SK-N-SH treated with all-trans-retinoic acid at 6 μM for 48 hours (cell line): Measurements from ENCODE around the gene ITPR3.

Source experiments
- ATAC-seq: fragments of 200-7000 bp; cut with Tn5 transposase; 3 replicates; pipeline ENCODE4 v1.9.1; 2020; ENCODE audit warnings: mild to moderate bottlenecking, moderate library complexity
- ARNTL ChIP-seq: fragments of 450-650 bp; formaldehyde crosslinking; IDR thresholded peaks from 2 replicates; pipeline ENCODE4 v1.5.0; 2020; ENCODE audit warnings: low read depth, mild to moderate bottlenecking, moderate library complexity, borderline replicate concordance
- BACH2 ChIP-seq: fragments of 250-450 bp; sonication (Bioruptor Pico); IDR thresholded peaks from 2 replicates; pipeline ENCODE4 v1.9.0; 2021; ENCODE audit warnings: mild to moderate bottlenecking, borderline replicate concordance
- CSDC2 ChIP-seq: fragments of 250-450 bp; sonication (Bioruptor Pico); IDR thresholded peaks from 2 replicates; pipeline ENCODE4 v1.5.0; 2020; ENCODE audit warnings: mild to moderate bottlenecking, moderate library complexity
- ESRRG ChIP-seq: fragments of 250-450 bp; sonication (Bioruptor Pico); IDR thresholded peaks from 2 replicates; pipeline ENCODE4 v1.6.1; 2021; ENCODE audit warnings: mild to moderate bottlenecking
- GLIS3 ChIP-seq: fragments of 250-450 bp; sonication (Bioruptor Pico); IDR thresholded peaks from 2 replicates; pipeline ENCODE4 v1.5.0; 2020; ENCODE audit warnings: mild to moderate bottlenecking, moderate library complexity
- ISL1 ChIP-seq: fragments of 250-450 bp; sonication (Bioruptor Pico); IDR thresholded peaks from 2 replicates; pipeline ENCODE4 v2.1.2; 2022; ENCODE audit warnings: mild to moderate bottlenecking, moderate library complexity
- OSR1 ChIP-seq: fragments of 250-450 bp; sonication (Bioruptor Pico); IDR thresholded peaks from 2 replicates; pipeline ENCODE4 v1.8.0; 2022; ENCODE audit warnings: moderate library complexity, mild to moderate bottlenecking, inconsistent platforms
- PPARA ChIP-seq: fragments of 250-450 bp; sonication (Bioruptor Pico); IDR thresholded peaks from 2 replicates; pipeline ENCODE4 v1.5.0; 2020; ENCODE audit warnings: mild to moderate bottlenecking, borderline replicate concordance
- RARB ChIP-seq: fragments of 250-450 bp; sonication (Bioruptor Pico); IDR thresholded peaks from 2 replicates; pipeline ENCODE4 v1.8.0; 2021; ENCODE audit warnings: mild to moderate bottlenecking, moderate library complexity
- SNAI2 ChIP-seq: fragments of 250-450 bp; sonication (Bioruptor Pico); IDR thresholded peaks from 2 replicates; pipeline ENCODE4 v1.5.0; 2020; ENCODE audit warnings: mild to moderate bottlenecking, moderate library complexity
- TCF4 ChIP-seq: fragments of 250-450 bp; sonication (Bioruptor Pico); IDR thresholded peaks from 2 replicates; pipeline ENCODE4 v1.8.0; 2021; ENCODE audit warnings: mild to moderate bottlenecking, moderate library complexity, borderline replicate concordance
- TOX ChIP-seq: fragments of 250-450 bp; sonication (Bioruptor Pico); IDR thresholded peaks from 2 replicates; pipeline ENCODE4 v1.8.0; 2021; ENCODE audit warnings: mild to moderate bottlenecking, moderate library complexity, borderline replicate concordance
- ZC3H10 ChIP-seq: fragments of 250-450 bp; sonication (Bioruptor Pico); IDR thresholded peaks from 2 replicates; pipeline ENCODE4 v1.5.1; 2021; ENCODE audit warnings: mild to moderate bottlenecking, moderate library complexity
- ZFP3 ChIP-seq: fragments of 250-450 bp; sonication (Bioruptor Pico); IDR thresholded peaks from 2 replicates; pipeline ENCODE4 v1.5.0; 2020; ENCODE audit warnings: mild to moderate bottlenecking, moderate library complexity
- ZNF565 ChIP-seq: fragments of 450-650 bp; formaldehyde crosslinking; conservative IDR thresholded peaks from 2 replicates; pipeline ENCODE4 v1.5.0; 2020; ENCODE audit warnings: low read depth, mild to moderate bottlenecking, moderate library complexity
- ZNF70 ChIP-seq: fragments of 450-650 bp; formaldehyde crosslinking; IDR thresholded peaks from 2 replicates; pipeline ENCODE4 v1.5.0; 2020; ENCODE audit warnings: mild to moderate bottlenecking, moderate library complexity
- ZNF8 ChIP-seq: fragments of 450-650 bp; formaldehyde crosslinking; IDR thresholded peaks from 2 replicates; pipeline ENCODE4 v1.5.0; 2020; ENCODE audit warnings: mild to moderate bottlenecking, moderate library complexity
- TF ChIP-seq, protein P1 (sequence below): fragments of 250-450 bp; sonication (Bioruptor Pico); IDR thresholded peaks from 2 replicates; pipeline ENCODE4 v1.8.0; 2020; ENCODE audit warnings: mild to moderate bottlenecking, moderate library complexity, borderline replicate concordance
- TF ChIP-seq, protein P2 (sequence below): fragments of 250-450 bp; sonication (Bioruptor Pico); IDR thresholded peaks from 2 replicates; pipeline ENCODE4 v1.5.1; 2020; ENCODE audit warnings: low read depth, mild to moderate bottlenecking, moderate library complexity
- TF ChIP-seq, protein P3 (sequence below): fragments of 250-450 bp; sonication (Bioruptor Pico); IDR thresholded peaks from 2 replicates; pipeline ENCODE4 v1.8.0; 2021; ENCODE audit warnings: low read depth, mild to moderate bottlenecking, moderate library complexity, borderline replicate concordance
- TF ChIP-seq, protein P4 (sequence below): fragments of 250-450 bp; sonication (Bioruptor Pico); IDR thresholded peaks from 2 replicates; pipeline ENCODE4 v1.5.0; 2020; ENCODE audit warnings: mild to moderate bottlenecking, moderate library complexity
- TF ChIP-seq, protein P5 (sequence below): fragments of 250-450 bp; sonication (Bioruptor Pico); IDR thresholded peaks from 2 replicates; pipeline ENCODE4 v1.5.1; 2021; ENCODE audit warnings: mild to moderate bottlenecking, moderate library complexity

ITPR3 gene

DNA sequence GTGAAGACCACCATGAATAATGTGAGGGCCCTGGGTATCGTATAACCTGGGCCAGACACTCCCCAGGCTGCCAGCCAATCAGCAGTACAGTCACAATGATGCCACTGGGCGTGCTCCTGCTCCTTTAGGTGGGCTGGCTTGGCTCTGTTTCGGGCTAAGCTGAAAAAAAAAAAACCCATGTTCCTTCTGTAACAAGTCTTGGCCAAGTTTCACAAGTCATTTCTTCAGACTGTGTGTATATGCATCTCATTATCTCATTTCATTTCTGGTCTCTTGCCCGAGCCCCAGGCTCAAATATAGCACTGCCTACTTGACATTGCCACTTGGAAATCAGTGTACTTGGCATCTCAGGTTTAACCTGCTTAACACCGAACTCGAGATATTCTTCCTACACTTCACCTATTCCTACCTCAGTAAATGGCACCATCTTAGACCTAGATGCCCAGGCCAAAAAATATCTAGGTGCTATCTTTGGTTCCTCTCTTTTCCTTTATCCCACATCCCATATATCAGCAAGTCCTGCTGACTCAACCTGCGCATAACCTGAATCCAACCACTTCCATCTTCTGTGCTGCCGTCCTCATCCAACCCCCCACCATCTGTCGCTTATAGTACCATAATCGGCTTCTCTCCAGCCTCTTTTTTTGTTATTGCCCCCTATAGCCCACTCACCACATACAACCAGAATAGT, 88.6 kb downstream of the ITPR3 start:
- TF ChIP-seq OSR1 = no peak
- TF ChIP-seq CSDC2 = no peak
- TF ChIP-seq TCF4 (CRISPR knock-in tag) = no peak
- no peak for TF ChIP-seq ESRRG (CRISPR knock-in tag)
- TF ChIP-seq ZC3H10 (CRISPR knock-in tag) = no peak
- TF ChIP-seq, protein P1, sequence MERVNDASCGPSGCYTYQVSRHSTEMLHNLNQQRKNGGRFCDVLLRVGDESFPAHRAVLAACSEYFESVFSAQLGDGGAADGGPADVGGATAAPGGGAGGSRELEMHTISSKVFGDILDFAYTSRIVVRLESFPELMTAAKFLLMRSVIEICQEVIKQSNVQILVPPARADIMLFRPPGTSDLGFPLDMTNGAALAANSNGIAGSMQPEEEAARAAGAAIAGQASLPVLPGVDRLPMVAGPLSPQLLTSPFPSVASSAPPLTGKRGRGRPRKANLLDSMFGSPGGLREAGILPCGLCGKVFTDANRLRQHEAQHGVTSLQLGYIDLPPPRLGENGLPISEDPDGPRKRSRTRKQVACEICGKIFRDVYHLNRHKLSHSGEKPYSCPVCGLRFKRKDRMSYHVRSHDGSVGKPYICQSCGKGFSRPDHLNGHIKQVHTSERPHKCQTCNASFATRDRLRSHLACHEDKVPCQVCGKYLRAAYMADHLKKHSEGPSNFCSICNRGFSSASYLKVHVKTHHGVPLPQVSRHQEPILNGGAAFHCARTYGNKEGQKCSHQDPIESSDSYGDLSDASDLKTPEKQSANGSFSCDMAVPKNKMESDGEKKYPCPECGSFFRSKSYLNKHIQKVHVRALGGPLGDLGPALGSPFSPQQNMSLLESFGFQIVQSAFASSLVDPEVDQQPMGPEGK (CRISPR knock-in tag) = no peak
- no peak for ATAC-seq

DNA sequence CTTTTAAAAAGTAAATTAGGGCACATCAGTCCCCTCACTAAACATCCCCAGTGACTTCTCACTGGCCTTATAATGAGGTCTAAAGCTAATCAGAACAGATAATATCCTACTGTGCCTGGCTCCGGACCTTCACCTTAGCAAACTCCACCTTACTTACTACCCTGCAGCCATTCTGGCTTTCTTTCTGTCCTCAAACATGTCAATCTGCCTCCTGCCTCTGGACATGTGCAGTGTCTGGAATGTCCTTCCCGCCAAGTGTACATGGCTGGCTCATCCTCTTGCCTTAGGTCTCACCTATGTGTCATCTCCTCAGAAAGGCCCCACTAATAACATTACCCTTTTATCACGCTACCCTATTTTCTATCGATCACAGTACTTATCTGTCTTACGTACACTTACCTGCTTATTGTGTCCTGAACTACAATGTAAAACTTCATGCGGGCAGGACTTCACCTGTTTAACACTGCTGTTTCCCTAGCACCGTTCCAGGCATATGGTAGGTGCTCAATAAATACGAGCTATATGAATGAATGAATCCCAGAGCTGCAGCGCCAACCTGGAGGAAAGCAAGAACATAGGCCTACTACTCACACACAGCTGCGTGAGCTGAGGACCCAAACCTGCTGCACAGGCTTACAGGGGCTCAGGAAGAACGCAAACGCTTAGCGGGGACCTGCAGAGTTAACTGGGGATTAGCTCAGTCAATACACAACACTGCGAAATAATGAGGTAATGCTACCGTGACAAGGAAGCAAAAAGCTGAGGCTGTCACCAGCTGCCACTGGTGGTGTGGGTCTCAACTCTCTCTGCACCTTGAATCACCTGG, 89.4 kb downstream of the ITPR3 start:
- ATAC-seq = no peak

More for the DNA sequence above, 89.4 kb downstream of the ITPR3 start:
- TF ChIP-seq BACH2 (CRISPR knock-in tag) (no peak), ISL1 (CRISPR knock-in tag) (no peak), ZFP3 (CRISPR knock-in tag) (no peak), ZNF565 (no peak), ZC3H10 (CRISPR knock-in tag) (no peak), PPARA (CRISPR knock-in tag) (no peak), OSR1 (no peak), SNAI2 (CRISPR knock-in tag) (no peak), ZNF70 (CRISPR knock-in tag) (no peak), TCF4 (CRISPR knock-in tag) (no peak), RARB (CRISPR knock-in tag) (no peak), TOX (CRISPR knock-in tag) (no peak), GLIS3 (CRISPR knock-in tag) (no peak), ARNTL (CRISPR knock-in tag) (no peak), ZNF8 (CRISPR knock-in tag) (no peak)
- TF ChIP-seq, protein P2, sequence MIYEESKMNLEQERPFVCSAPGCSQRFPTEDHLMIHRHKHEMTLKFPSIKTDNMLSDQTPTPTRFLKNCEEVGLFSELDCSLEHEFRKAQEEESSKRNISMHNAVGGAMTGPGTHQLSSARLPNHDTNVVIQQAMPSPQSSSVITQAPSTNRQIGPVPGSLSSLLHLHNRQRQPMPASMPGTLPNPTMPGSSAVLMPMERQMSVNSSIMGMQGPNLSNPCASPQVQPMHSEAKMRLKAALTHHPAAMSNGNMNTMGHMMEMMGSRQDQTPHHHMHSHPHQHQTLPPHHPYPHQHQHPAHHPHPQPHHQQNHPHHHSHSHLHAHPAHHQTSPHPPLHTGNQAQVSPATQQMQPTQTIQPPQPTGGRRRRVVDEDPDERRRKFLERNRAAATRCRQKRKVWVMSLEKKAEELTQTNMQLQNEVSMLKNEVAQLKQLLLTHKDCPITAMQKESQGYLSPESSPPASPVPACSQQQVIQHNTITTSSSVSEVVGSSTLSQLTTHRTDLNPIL (CRISPR knock-in tag) = no peak
- TF ChIP-seq, protein P3, sequence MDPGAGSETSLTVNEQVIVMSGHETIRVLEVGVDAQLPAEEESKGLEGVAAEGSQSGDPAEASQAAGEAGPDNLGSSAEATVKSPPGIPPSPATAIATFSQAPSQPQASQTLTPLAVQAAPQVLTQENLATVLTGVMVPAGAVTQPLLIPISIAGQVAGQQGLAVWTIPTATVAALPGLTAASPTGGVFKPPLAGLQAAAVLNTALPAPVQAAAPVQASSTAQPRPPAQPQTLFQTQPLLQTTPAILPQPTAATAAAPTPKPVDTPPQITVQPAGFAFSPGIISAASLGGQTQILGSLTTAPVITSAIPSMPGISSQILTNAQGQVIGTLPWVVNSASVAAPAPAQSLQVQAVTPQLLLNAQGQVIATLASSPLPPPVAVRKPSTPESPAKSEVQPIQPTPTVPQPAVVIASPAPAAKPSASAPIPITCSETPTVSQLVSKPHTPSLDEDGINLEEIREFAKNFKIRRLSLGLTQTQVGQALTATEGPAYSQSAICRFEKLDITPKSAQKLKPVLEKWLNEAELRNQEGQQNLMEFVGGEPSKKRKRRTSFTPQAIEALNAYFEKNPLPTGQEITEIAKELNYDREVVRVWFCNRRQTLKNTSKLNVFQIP = no peak
- TF ChIP-seq, protein P4, sequence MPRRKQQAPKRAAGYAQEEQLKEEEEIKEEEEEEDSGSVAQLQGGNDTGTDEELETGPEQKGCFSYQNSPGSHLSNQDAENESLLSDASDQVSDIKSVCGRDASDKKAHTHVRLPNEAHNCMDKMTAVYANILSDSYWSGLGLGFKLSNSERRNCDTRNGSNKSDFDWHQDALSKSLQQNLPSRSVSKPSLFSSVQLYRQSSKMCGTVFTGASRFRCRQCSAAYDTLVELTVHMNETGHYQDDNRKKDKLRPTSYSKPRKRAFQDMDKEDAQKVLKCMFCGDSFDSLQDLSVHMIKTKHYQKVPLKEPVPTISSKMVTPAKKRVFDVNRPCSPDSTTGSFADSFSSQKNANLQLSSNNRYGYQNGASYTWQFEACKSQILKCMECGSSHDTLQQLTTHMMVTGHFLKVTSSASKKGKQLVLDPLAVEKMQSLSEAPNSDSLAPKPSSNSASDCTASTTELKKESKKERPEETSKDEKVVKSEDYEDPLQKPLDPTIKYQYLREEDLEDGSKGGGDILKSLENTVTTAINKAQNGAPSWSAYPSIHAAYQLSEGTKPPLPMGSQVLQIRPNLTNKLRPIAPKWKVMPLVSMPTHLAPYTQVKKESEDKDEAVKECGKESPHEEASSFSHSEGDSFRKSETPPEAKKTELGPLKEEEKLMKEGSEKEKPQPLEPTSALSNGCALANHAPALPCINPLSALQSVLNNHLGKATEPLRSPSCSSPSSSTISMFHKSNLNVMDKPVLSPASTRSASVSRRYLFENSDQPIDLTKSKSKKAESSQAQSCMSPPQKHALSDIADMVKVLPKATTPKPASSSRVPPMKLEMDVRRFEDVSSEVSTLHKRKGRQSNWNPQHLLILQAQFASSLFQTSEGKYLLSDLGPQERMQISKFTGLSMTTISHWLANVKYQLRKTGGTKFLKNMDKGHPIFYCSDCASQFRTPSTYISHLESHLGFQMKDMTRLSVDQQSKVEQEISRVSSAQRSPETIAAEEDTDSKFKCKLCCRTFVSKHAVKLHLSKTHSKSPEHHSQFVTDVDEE (CRISPR knock-in tag) = no peak
- TF ChIP-seq, protein P5, sequence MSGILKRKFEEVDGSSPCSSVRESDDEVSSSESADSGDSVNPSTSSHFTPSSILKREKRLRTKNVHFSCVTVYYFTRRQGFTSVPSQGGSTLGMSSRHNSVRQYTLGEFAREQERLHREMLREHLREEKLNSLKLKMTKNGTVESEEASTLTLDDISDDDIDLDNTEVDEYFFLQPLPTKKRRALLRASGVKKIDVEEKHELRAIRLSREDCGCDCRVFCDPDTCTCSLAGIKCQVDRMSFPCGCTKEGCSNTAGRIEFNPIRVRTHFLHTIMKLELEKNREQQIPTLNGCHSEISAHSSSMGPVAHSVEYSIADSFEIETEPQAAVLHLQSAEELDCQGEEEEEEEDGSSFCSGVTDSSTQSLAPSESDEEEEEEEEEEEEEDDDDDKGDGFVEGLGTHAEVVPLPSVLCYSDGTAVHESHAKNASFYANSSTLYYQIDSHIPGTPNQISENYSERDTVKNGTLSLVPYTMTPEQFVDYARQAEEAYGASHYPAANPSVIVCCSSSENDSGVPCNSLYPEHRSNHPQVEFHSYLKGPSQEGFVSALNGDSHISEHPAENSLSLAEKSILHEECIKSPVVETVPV (CRISPR knock-in tag) = no peak
